MM.1S (cell line): ENCODE results near the gene PIR.

ENCODE experiments used
- DNase-seq: peaks from one replicate; pipeline ENCODE4 v3.0.0-alpha.2; 2015
- H2AFZ ChIP-seq: fragments of 300-600 bp; sonication (generic); 2 replicates; pipeline ENCODE4 v1.6.0; 2016; ENCODE audit warnings: antibody characterized with exemption, low read length
- H3F3A ChIP-seq: fragments of 300-600 bp; sonication (generic); 2 replicates; pipeline ENCODE4 v1.6.1; 2016; ENCODE audit warnings: mild to moderate bottlenecking, antibody characterized with exemption, low read length, moderate library complexity, mixed read lengths; ENCODE audit not compliant: insufficient read depth
- H3K27ac ChIP-seq: fragments of 300-600 bp; sonication (generic); 2 replicates; pipeline ENCODE4 v1.5.1; 2016; ENCODE audit warnings: mild to moderate bottlenecking, low read length
- H3K27me3 ChIP-seq: fragments of 300-600 bp; sonication (generic); replicated peaks from 2 replicates; pipeline ENCODE4 v1.6.0; 2016; ENCODE audit warnings: low read length; ENCODE audit not compliant: insufficient read depth
- H3K36me3 ChIP-seq: fragments of 300-600 bp; sonication (generic); replicated peaks from 2 replicates; pipeline ENCODE4 v1.6.1; 2016; ENCODE audit warnings: mild to moderate bottlenecking, low read length, mixed read lengths; ENCODE audit not compliant: insufficient read depth
- H3K4me1 ChIP-seq: fragments of 300-600 bp; sonication (generic); 2 replicates; pipeline ENCODE4 v1.6.1; 2016; ENCODE audit warnings: low read length, mixed read lengths
- H3K4me2 ChIP-seq: fragments of 300-600 bp; sonication (generic); 2 replicates; pipeline ENCODE4 v1.6.0; 2016; ENCODE audit warnings: low read depth, low read length
- H3K4me3 ChIP-seq: fragments of 300-600 bp; sonication (generic); 2 replicates; pipeline ENCODE4 v1.5.1; 2016; ENCODE audit warnings: low read length, mixed read lengths
- H3K79me2 ChIP-seq: fragments of 300-600 bp; sonication (generic); 2 replicates; pipeline ENCODE4 v1.6.1; 2016; ENCODE audit warnings: mixed run types, low read length, mixed read lengths
- H3K9ac ChIP-seq: fragments of 300-600 bp; sonication (generic); 2 replicates; pipeline ENCODE4 v1.6.1; 2016; ENCODE audit warnings: low read length, mixed read lengths
- H3K9me2 ChIP-seq: fragments of 300-600 bp; sonication (generic); replicated peaks from 2 replicates; pipeline ENCODE4 v1.6.1; 2016; ENCODE audit warnings: mild to moderate bottlenecking, low read length, mixed read lengths; ENCODE audit not compliant: insufficient read depth
- H3K9me3 ChIP-seq: fragments of 300-600 bp; sonication (generic); replicated peaks from 2 replicates; pipeline ENCODE4 v1.6.1; 2016; ENCODE audit warnings: mild to moderate bottlenecking, low read length, mixed read lengths; ENCODE audit not compliant: insufficient read depth
- H4K20me1 ChIP-seq: fragments of 300-600 bp; sonication (generic); 2 replicates; pipeline ENCODE4 v1.6.1; 2016; ENCODE audit warnings: mild to moderate bottlenecking, low read length, moderate library complexity, mixed read lengths; ENCODE audit not compliant: insufficient read depth
- EZH2 ChIP-seq: fragments of 300-600 bp; sonication (generic); optimal IDR thresholded peaks from 2 replicates; pipeline ENCODE3; 2017; ENCODE audit warnings: low read depth, mild to moderate bottlenecking, antibody characterized with exemption, low read length, mixed read lengths
- EZH2phosphoT487 ChIP-seq: fragments of 300-600 bp; sonication (generic); IDR thresholded peaks from 2 replicates; pipeline ENCODE4 v1.6.1; 2018; ENCODE audit warnings: antibody characterized with exemption, low read length
- TF ChIP-seq, protein P1 (sequence below): fragments of 300-600 bp; sonication (generic); IDR thresholded peaks from 2 replicates; pipeline ENCODE4 v1.5.1; 2016; ENCODE audit warnings: antibody characterized with exemption, low read length, mixed read lengths

Gene PIR

DNA sequence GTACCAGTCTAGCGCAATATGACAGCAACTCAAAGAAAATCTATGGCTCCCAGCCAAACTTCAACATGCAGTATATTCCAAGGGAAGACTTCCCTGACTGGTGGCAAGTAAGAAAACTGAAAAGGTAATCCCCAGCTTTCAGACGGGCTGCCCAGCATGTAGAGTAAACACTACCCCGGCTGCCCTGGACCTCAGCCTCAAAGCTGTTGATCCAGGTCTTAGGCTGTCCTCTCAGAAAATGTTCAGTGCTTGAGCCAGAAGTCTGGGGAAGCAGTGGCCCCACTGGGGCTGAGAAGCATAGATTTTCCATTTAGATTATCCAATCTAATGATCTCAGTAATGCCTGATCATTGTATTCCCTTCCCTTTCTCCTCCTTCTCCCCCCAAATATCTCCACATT is 29.3 kb upstream of the PIR start:
- Histone ChIP-seq H2AFZ (no peak overlapping the region), H3K9ac (no peak overlapping the region), H3F3A (no peaks in the 10 kb centered on the region), H3K9me2 (no peaks in the 10 kb centered on the region), H3K27ac (no peak overlapping the region), H3K36me3 (no peaks in the 10 kb centered on the region), H3K9me3 (no peaks in the 10 kb centered on the region), H3K4me1 (no peaks in the 10 kb centered on the region), H3K79me2 (no peaks in the 10 kb centered on the region), H3K27me3 (no peaks in the 10 kb centered on the region), H3K4me2 (no peak overlapping the region), H4K20me1 (no peaks in the 10 kb centered on the region), H3K4me3 (no peak overlapping the region)
- no peak for DNase-seq
- TF ChIP-seq, protein P1, sequence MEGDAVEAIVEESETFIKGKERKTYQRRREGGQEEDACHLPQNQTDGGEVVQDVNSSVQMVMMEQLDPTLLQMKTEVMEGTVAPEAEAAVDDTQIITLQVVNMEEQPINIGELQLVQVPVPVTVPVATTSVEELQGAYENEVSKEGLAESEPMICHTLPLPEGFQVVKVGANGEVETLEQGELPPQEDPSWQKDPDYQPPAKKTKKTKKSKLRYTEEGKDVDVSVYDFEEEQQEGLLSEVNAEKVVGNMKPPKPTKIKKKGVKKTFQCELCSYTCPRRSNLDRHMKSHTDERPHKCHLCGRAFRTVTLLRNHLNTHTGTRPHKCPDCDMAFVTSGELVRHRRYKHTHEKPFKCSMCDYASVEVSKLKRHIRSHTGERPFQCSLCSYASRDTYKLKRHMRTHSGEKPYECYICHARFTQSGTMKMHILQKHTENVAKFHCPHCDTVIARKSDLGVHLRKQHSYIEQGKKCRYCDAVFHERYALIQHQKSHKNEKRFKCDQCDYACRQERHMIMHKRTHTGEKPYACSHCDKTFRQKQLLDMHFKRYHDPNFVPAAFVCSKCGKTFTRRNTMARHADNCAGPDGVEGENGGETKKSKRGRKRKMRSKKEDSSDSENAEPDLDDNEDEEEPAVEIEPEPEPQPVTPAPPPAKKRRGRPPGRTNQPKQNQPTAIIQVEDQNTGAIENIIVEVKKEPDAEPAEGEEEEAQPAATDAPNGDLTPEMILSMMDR: no peak
- TF ChIP-seq EZH2: no peak
- no peak for TF ChIP-seq EZH2phosphoT487

DNA sequence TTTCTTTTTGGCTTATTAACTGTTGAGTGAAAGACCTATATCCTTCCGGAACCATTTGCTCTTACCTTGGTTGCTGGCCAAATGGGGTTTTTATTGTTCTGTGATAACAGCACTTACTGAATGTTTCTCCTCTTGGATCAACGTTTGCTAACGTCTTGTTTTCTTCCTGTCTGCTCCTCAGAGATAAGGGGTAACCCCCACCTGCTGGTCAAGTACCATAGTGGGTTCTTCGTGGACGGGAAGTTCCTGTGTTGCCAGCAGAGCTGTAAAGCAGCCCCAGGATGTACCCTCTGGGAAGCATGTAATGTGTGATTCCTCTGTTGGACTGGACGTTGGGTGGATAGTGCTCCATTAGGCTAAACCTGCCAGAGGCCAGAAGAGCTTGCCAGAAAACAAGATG is 22.8 kb upstream of the PIR start:
- Histone ChIP-seq H3K9me2 (no peaks in the 10 kb centered on the region), H3K27me3 (no peaks in the 10 kb centered on the region), H2AFZ (no peak overlapping the region), H3K4me2 (no peak overlapping the region), H3K27ac (no peak overlapping the region), H3K4me3 (no peak overlapping the region), H3K79me2 (no peaks in the 10 kb centered on the region), H3K9ac (no peak overlapping the region), H3K4me1 (no peaks in the 10 kb centered on the region), H3K36me3 (no peaks in the 10 kb centered on the region), H4K20me1 (no peaks in the 10 kb centered on the region), H3F3A (no peaks in the 10 kb centered on the region), H3K9me3 (no peaks in the 10 kb centered on the region)
- DNase-seq: no peak
- TF ChIP-seq EZH2 (no peak), EZH2phosphoT487 (no peak)
- TF ChIP-seq, protein P1: no peak

DNA sequence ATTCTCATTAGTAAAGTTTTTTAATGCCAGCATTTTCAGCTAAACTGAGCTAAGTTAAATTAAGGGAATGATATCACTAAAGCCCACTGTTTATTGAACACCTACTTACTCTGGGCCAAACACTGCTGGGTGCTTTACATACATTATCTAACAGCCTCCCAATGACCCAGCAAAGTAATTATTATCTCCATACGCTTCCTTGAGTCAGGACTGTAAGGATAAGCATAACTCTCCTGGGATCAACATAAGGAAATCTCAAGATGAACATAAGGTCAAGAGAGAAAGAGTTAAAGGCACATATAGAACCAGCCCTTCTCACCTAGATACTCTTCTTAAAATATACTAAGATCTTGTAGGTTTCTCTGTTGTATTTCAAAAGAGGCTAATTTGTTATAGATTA is 21.1 kb upstream of the PIR start:
- H3K4me3 ChIP-seq: no peak overlapping the region
- no peak for DNase-seq

More for the DNA sequence above, 21.1 kb upstream of the PIR start:
- Histone ChIP-seq H3K27me3 (no peaks in the 10 kb centered on the region), H4K20me1 (no peaks in the 10 kb centered on the region), H3K36me3 (no peaks in the 10 kb centered on the region), H3K9ac (no peak overlapping the region), H3K4me2 (no peak overlapping the region), H3K79me2 (no peaks in the 10 kb centered on the region), H3K27ac (no peak overlapping the region), H3F3A (no peaks in the 10 kb centered on the region), H2AFZ (no peak overlapping the region), H3K9me3 (no peaks in the 10 kb centered on the region), H3K4me1 (no peaks in the 10 kb centered on the region), H3K9me2 (no peaks in the 10 kb centered on the region)
- TF ChIP-seq EZH2phosphoT487 (no peak), EZH2 (no peak)
- TF ChIP-seq, protein P1: no peak
